Measurements from ENCODE around the gene JPT2.

DNA sequence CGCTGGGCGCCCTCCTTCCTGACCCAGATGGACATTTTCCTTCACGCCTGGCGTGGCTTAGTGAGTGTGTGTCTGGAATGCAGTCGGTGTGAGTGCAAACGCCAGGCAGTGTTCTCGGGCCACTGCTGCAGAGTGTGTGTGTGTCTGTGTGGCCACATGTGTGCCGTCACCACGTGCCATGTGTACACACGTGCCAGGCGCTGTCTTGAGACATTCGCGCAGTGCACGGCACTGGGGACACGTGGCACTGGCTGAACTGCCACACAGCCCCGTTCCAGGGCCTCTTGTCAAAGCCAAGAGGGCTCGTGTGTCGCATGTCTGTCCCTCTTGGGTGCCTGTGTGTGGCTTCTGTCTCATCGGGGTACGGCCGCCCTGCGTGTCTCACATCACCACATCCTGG is 56.7 kb downstream of the JPT2 start:
- TF ChIP-seq, protein P1, sequence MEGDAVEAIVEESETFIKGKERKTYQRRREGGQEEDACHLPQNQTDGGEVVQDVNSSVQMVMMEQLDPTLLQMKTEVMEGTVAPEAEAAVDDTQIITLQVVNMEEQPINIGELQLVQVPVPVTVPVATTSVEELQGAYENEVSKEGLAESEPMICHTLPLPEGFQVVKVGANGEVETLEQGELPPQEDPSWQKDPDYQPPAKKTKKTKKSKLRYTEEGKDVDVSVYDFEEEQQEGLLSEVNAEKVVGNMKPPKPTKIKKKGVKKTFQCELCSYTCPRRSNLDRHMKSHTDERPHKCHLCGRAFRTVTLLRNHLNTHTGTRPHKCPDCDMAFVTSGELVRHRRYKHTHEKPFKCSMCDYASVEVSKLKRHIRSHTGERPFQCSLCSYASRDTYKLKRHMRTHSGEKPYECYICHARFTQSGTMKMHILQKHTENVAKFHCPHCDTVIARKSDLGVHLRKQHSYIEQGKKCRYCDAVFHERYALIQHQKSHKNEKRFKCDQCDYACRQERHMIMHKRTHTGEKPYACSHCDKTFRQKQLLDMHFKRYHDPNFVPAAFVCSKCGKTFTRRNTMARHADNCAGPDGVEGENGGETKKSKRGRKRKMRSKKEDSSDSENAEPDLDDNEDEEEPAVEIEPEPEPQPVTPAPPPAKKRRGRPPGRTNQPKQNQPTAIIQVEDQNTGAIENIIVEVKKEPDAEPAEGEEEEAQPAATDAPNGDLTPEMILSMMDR (IDR thresholded peaks at IDR 0.05; ENCODE audit: low read depth, low read length, poor library complexity, severe bottlenecking): no peak
- TF ChIP-seq EZH2phosphoT487 (IDR thresholded peaks at IDR 0.05; ENCODE audit: borderline replicate concordance, low read length): no peak
